HL-60 (cell line): ENCODE measurements around the gene LRRC51.

Experiments used
- DNase-seq, 2 experiments: peaks; one replicate each; pipeline ENCODE4 v3.0.0-alpha.2; 2010 to 2020; ENCODE audit warnings: low read depth in 1 of 2, low spot score in 1 of 2
- H3K27ac ChIP-seq: fragments of 250-450 bp; sonication (Bioruptor Pico); replicated peaks from 2 replicates; pipeline ENCODE4 v1.5.1; 2020; ENCODE audit warnings: mild to moderate bottlenecking, moderate library complexity
- H3K27me3 ChIP-seq: fragments of 250-450 bp; sonication (Bioruptor Pico); 2 replicates; pipeline ENCODE4 v1.5.1; 2021; ENCODE audit warnings: mild to moderate bottlenecking, moderate library complexity; ENCODE audit not compliant: insufficient read depth, poor library complexity, severe bottlenecking
- H3K4me3 ChIP-seq: replicated peaks from 2 replicates; pipeline ENCODE4 v1.5.1; 2011; ENCODE audit warnings: mild to moderate bottlenecking, control low read depth, low read length; ENCODE audit not compliant: insufficient read depth
- CTCF ChIP-seq: IDR thresholded peaks from one replicate; pipeline ENCODE4 v1.5.1; 2011; ENCODE audit warnings: low read length, control low read depth, inconsistent platforms; ENCODE audit not compliant: insufficient read depth
- GABPA ChIP-seq: IDR thresholded peaks from 2 replicates; pipeline ENCODE4 v1.6.1; 2012; ENCODE audit warnings: low read depth
- POLR2AphosphoS5 ChIP-seq: IDR thresholded peaks from 2 replicates; pipeline ENCODE4 v1.6.1; 2012; ENCODE audit warnings: low read depth
- REST ChIP-seq: IDR thresholded peaks from 2 replicates; pipeline ENCODE4 v1.6.1; 2012; ENCODE audit warnings: low read depth; ENCODE audit not compliant: insufficient replicate concordance
- SPI1 ChIP-seq: IDR thresholded peaks from 2 replicates; pipeline ENCODE4 v1.6.1; 2012; ENCODE audit warnings: low read depth, mild to moderate bottlenecking, borderline replicate concordance

LRRC51 gene

DNA sequence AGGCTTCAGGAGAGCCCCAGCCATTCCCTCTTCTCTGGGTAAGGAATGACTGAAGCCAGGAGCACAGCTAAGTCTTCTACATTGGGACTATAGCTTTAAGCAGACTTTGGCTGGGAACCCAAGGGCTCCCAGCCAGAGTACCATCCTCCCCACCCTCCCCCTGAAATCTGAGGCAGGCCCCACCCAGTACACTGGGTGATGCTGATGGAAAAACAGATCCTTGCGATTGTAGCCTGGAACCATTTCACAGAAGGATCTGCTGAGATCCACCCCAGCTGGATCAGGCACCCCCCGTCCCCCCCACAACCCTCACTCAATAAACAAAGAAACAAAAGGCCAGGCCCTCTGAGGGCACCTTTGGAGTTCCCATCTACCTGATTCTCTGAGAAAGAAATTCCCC lies 42.2 kb upstream of the LRRC51 start:
- no peak overlapping the region for H3K4me3 ChIP-seq
- no peak overlapping the region for H3K27ac ChIP-seq
- no peaks in the 10 kb centered on the region for H3K27me3 ChIP-seq
- no peak for TF ChIP-seq SPI1
- TF ChIP-seq CTCF: no peak
- no peak for TF ChIP-seq POLR2AphosphoS5
- no peak for TF ChIP-seq REST
- no peak for TF ChIP-seq GABPA
- DNase-seq: no peak

GRCh38 chr11:72039031-72039855 lies 41.4 kb upstream of the LRRC51 start:
- Histone ChIP-seq H3K27me3 (no peaks in the 10 kb centered on the region), H3K4me3 (no peak overlapping the region), H3K27ac (no peak overlapping the region)
- no peak for TF ChIP-seq GABPA
- no peak for TF ChIP-seq SPI1
- no peak for TF ChIP-seq REST
- no peak for TF ChIP-seq CTCF
- TF ChIP-seq POLR2AphosphoS5: no peak
- DNase-seq: no peak

DNA sequence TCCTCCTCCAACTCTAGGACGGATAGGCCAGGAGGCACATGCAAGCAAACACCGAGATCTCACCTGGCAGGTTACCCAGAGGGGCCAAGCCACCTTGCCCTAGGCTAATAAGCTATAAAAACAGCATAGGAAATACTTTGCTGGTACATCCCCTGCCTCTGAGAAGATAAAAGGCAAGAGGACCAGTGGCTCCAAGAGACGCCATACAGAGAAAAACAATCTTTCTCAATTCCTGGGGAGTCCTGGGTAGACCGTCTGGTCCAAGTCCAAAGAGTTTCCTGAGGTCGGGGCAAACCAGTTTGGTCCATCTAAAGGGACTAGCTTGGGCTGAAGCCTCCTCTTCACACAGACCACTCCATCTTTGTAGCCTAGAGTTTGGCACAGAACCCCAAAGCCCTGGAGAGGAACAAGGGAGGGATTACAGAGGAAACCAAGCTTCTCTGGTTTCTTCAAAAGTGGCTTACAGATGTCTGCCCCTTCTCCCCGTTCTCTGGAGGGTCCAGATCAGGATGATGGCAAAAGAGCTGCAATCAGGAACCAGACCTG lies 40.7 kb upstream of the LRRC51 start:
- Histone ChIP-seq H3K4me3 (peak overlapping the region; percentile 54), H3K27me3 (no peaks in the 10 kb centered on the region), H3K27ac (no peak overlapping the region; the same call in 1 of the 2 replicates)
- TF ChIP-seq CTCF (no peak), POLR2AphosphoS5 (no peak), REST (no peak), GABPA (no peak), SPI1 (no peak)
- DNase-seq: no peak
